ENCODE measurements around the gene TXNDC11. TPM values are rescaled to one million over a fixed set of nuclear protein-coding genes. Genes with fewer than 3 reads are reported as not detected.

TXNDC11 gene
- total RNA-seq, 1 donor from 2014 or later: 39.7 TPM

GRCh38 chr16:11768849-11769248 lies 26.2 kb upstream of the TXNDC11 start:
- Mint-ChIP-seq H3K9me3 (ENCODE audit: low read depth) (no peaks in the 10 kb centered on the region), H3K4me1 (ENCODE audit: low read depth) (no peaks in the 10 kb centered on the region), H3K4me3 (ENCODE audit: unreplicated experiment) (no peak overlapping the region), H3K36me3 (ENCODE audit: low read depth) (peaks cover 45% of the 10 kb centered on the region), H3K27ac (ENCODE audit: unreplicated experiment) (peak overlapping the region; percentile 8), H3K27me3 (ENCODE audit: low read depth) (no peaks in the 10 kb centered on the region)
- DNase-seq (ENCODE audit: low spot score): no peak
- TF ChIP-seq CTCF (IDR thresholded peaks at IDR 0.05): no peak

GRCh38 chr16:11762431-11762830 lies 19.8 kb upstream of the TXNDC11 start:
- no peak for DNase-seq (ENCODE audit: low spot score)
- Mint-ChIP-seq H3K4me3 (ENCODE audit: unreplicated experiment) (no peak overlapping the region), H3K36me3 (ENCODE audit: low read depth) (peaks cover 45% of the 10 kb centered on the region), H3K4me1 (ENCODE audit: low read depth) (peaks cover 22% of the 10 kb centered on the region), H3K27me3 (ENCODE audit: low read depth) (no peaks in the 10 kb centered on the region), H3K9me3 (ENCODE audit: low read depth) (no peaks in the 10 kb centered on the region), H3K27ac (ENCODE audit: unreplicated experiment) (no peak overlapping the region)
- TF ChIP-seq CTCF (IDR thresholded peaks at IDR 0.05): no peak

GRCh38 chr16:11759997-11760396 lies 17.3 kb upstream of the TXNDC11 start:
- Mint-ChIP-seq H3K36me3 (ENCODE audit: low read depth) (peaks cover 46% of the 10 kb centered on the region), H3K27ac (ENCODE audit: unreplicated experiment) (peak overlapping the region; percentile 39), H3K4me3 (ENCODE audit: unreplicated experiment) (no peak overlapping the region), H3K4me1 (ENCODE audit: low read depth) (peaks cover 44% of the 10 kb centered on the region), H3K27me3 (ENCODE audit: low read depth) (no peaks in the 10 kb centered on the region), H3K9me3 (ENCODE audit: low read depth) (no peaks in the 10 kb centered on the region)
- TF ChIP-seq CTCF (IDR thresholded peaks at IDR 0.05): no peak
- DNase-seq (ENCODE audit: low spot score): no peak

- Mint-ChIP-seq H3K27ac (ENCODE audit: unreplicated experiment) (peak overlapping the region; percentile 18), H3K36me3 (ENCODE audit: low read depth) (peaks cover 43% of the 10 kb centered on the region), H3K4me3 (ENCODE audit: unreplicated experiment) (no peak overlapping the region), H3K27me3 (ENCODE audit: low read depth) (no peaks in the 10 kb centered on the region), H3K9me3 (ENCODE audit: low read depth) (no peaks in the 10 kb centered on the region), H3K4me1 (ENCODE audit: low read depth) (peaks cover 46% of the 10 kb centered on the region)
- DNase-seq (ENCODE audit: low spot score): no peak
- TF ChIP-seq CTCF (IDR thresholded peaks at IDR 0.05): no peak
Measured at GRCh38 chr16:11759163-11759834, 16.6 kb upstream of the TXNDC11 start.

GRCh38 chr16:11757671-11758545 lies 15.3 kb upstream of the TXNDC11 start:
- no peak for TF ChIP-seq CTCF (IDR thresholded peaks at IDR 0.05)
- Mint-ChIP-seq H3K9me3 (ENCODE audit: low read depth) (no peaks in the 10 kb centered on the region), H3K4me3 (ENCODE audit: unreplicated experiment) (no peak overlapping the region), H3K36me3 (ENCODE audit: low read depth) (peaks cover 43% of the 10 kb centered on the region), H3K4me1 (ENCODE audit: low read depth) (peaks cover 48% of the 10 kb centered on the region), H3K27me3 (ENCODE audit: low read depth) (no peaks in the 10 kb centered on the region), H3K27ac (ENCODE audit: unreplicated experiment) (peak overlapping the region; percentile 84)
- no peak for DNase-seq (ENCODE audit: low spot score)

Data from chondrocyte (in vitro differentiated cells).